GM12878 (cell line): Measurements from ENCODE around the gene ERP44. TPM values are rescaled to one million over a fixed set of nuclear protein-coding genes. Genes with fewer than 3 reads are reported as not detected.

Experiments
- ATAC-seq: fragments of 200-7000 bp; cut with Tn5 transposase; 3 replicates; pipeline ENCODE4 v1.9.1; 2020; ENCODE audit warnings: mild to moderate bottlenecking, moderate library complexity
- BruUV-seq: library from RNA; stranded (reverse); fragments of 400-500 nt; replicated peaks from 2 replicates; lab custom pipeline; 2021; lab: Mats Ljungman, UMichigan
- CTCF ChIA-PET: fragments of 300-600 bp; sonication (Branson Sonifier 250); formaldehyde crosslinking; extraction: SDS; loops from one replicate; lab custom pipeline; 2021; ENCODE audit warnings: inconsistent platforms; lab: Yijun Ruan, JAX
- POLR2A ChIA-PET: fragments of 350-600 bp; formaldehyde crosslinking; extraction: SDS; loops from one replicate; lab custom pipeline; 2021; ENCODE audit warnings: inconsistent platforms; lab: Charles Lee
- RAD21 ChIA-PET: fragments of 300-600 bp; sonication (Branson Sonifier 250); formaldehyde crosslinking; loops from one replicate; lab custom pipeline; 2023; ENCODE audit warnings: antibody characterized with exemption; ENCODE audit not compliant: unreplicated experiment; lab: Charles Lee
- SMC1A ChIA-PET: fragments of 300-600 bp; sonication (Branson Sonifier 250); formaldehyde crosslinking; loops from one replicate; lab custom pipeline; 2023; ENCODE audit not compliant: unreplicated experiment, uncharacterized antibody; lab: Charles Lee
- DNase-seq: peaks from one replicate; pipeline ENCODE4 v3.0.0-alpha.2; 2011; ENCODE audit warnings: low read depth, low spot score
- FAIRE-seq: peaks from 3 replicates; lab custom pipeline; 2011; peaks lifted over from hg19 to GRCh38; lab: Jason Lieb, UNC
- H2AFZ ChIP-seq: 2 replicates; pipeline ENCODE4 v1.6.0; 2011; ENCODE audit warnings: low read depth, low read length, control low read depth; ENCODE audit not compliant: control insufficient read depth
- H3K27ac ChIP-seq: 2 replicates; pipeline ENCODE4 v1.5.1; 2011; ENCODE audit warnings: control low read depth; ENCODE audit not compliant: control insufficient read depth, insufficient read depth
- H3K27me3 ChIP-seq, 2 experiments: replicated peaks in 1 of 2; 2 replicates each; pipeline versions ENCODE4 v1.6.0 to v1.6.1; 2011; ENCODE audit warnings: low read length in 1 of 2; ENCODE audit not compliant: control insufficient read depth in 2 of 2, insufficient read depth in 2 of 2
- H3K36me3 ChIP-seq, 2 experiments: 2 replicates each; pipeline ENCODE4 v1.5.1; 2011; ENCODE audit warnings: low read length in 1 of 2; ENCODE audit not compliant: control insufficient read depth in 2 of 2, insufficient read depth in 2 of 2
- H3K4me1 ChIP-seq: 2 replicates; pipeline ENCODE4 v1.6.1; 2011; ENCODE audit warnings: mild to moderate bottlenecking, low read length, moderate library complexity, mixed read lengths; ENCODE audit not compliant: control insufficient read depth, insufficient read depth
- H3K4me2 ChIP-seq: 2 replicates; pipeline ENCODE4 v1.6.0; 2011; ENCODE audit warnings: control low read depth; ENCODE audit not compliant: control insufficient read depth, insufficient read depth
- H3K4me3 ChIP-seq: fragments of 200-600 bp; sonication (generic); 2 replicates; pipeline ENCODE4 v1.5.1; 2016
- H3K79me2 ChIP-seq: 2 replicates; pipeline ENCODE4 v1.6.0; 2011; ENCODE audit warnings: low read length; ENCODE audit not compliant: control insufficient read depth, insufficient read depth
- H3K9ac ChIP-seq: 2 replicates; pipeline ENCODE4 v1.8.0; 2011; ENCODE audit warnings: low read length, control low read depth, mixed read lengths; ENCODE audit not compliant: control insufficient read depth, insufficient read depth
- H3K9me3 ChIP-seq: replicated peaks from 3 replicates; pipeline ENCODE4 v1.5.1; 2011; ENCODE audit warnings: mild to moderate bottlenecking, low read length; ENCODE audit not compliant: control insufficient read depth, insufficient read depth
- H4K20me1 ChIP-seq: 2 replicates; pipeline ENCODE4 v1.6.0; 2011; ENCODE audit not compliant: control insufficient read depth, insufficient read depth
- ASH2L ChIP-seq: fragments of 300-600, 200-600 bp; sonication (generic); IDR thresholded peaks from 2 replicates; pipeline ENCODE4 v1.6.1; 2017; ENCODE audit warnings: low read depth, mild to moderate bottlenecking, borderline replicate concordance
- CBX3 ChIP-seq: fragments of 200-600 bp; sonication (generic); IDR thresholded peaks from 2 replicates; pipeline ENCODE4 v1.6.1; 2016; ENCODE audit warnings: low read depth, borderline replicate concordance
- CBX5 ChIP-seq: sonication (generic); IDR thresholded peaks from 2 replicates; pipeline ENCODE4 v1.6.1; 2016; ENCODE audit warnings: low read depth, moderate library complexity, mild to moderate bottlenecking, inconsistent platforms
- EED ChIP-seq: sonication (generic); IDR thresholded peaks from 2 replicates; pipeline ENCODE4 v1.6.1; 2016; ENCODE audit warnings: antibody characterized with exemption, low read depth
- FOXK2 ChIP-seq: fragments of 450-650 bp; IDR thresholded peaks from 2 replicates; pipeline ENCODE4 v1.6.1; 2017; ENCODE audit warnings: mild to moderate bottlenecking, moderate library complexity
- GABPA ChIP-seq: IDR thresholded peaks from 2 replicates; pipeline ENCODE4 v1.6.1; 2014; ENCODE audit warnings: antibody characterized with exemption, low read depth, mild to moderate bottlenecking, inconsistent platforms
- KAT2A ChIP-seq: conservative IDR thresholded peaks from 2 replicates; pipeline ENCODE4 v1.6.1; 2011; ENCODE audit warnings: low read depth, low read length; ENCODE audit not compliant: control insufficient read depth
- NR2C1 ChIP-seq: fragments of 450-650 bp; IDR thresholded peaks from 2 replicates; pipeline ENCODE4 v1.6.1; 2017; ENCODE audit warnings: antibody characterized with exemption, mild to moderate bottlenecking, moderate library complexity
- TCF12 ChIP-seq: IDR thresholded peaks from 2 replicates; pipeline ENCODE4 v1.6.1; 2011; ENCODE audit warnings: low read depth, mild to moderate bottlenecking, low read length
- TCF3 ChIP-seq: IDR thresholded peaks from 2 replicates; pipeline ENCODE4 v1.6.1; 2012; ENCODE audit warnings: low read depth, mild to moderate bottlenecking, low read length, borderline replicate concordance; ENCODE audit not compliant: insufficient read depth
- YBX1 ChIP-seq: fragments of 450-650 bp; IDR thresholded peaks from 2 replicates; pipeline ENCODE4 v1.6.1; 2016; ENCODE audit warnings: antibody characterized with exemption
- ZNF274 ChIP-seq: IDR thresholded peaks from one replicate; pipeline ENCODE4 v1.8.0; 2011; ENCODE audit not compliant: insufficient read length, insufficient read depth
- WGBS: methylation state at CpG from one replicate; pipeline ENCODE4 v1.1.6; 2016; ENCODE audit warnings: low lambda C conversion rate; ENCODE audit not compliant: insufficient replicate concordance, insufficient coverage; ENCODE audit errors: missing lambda C conversion rate; 5-methylcytosine and 5-hydroxymethylcytosine counted together
- in situ Hi-C: fragments of 300-500 bp; cut with MboI; formaldehyde crosslinking; loops from 9 replicates; pipeline ENCODE4 v1.14.3; 2018; ENCODE audit warnings: mixed read lengths
- intact Hi-C: fragments of 100-400 bp; cut with micrococcal nuclease; formaldehyde crosslinking; loops from one replicate; pipeline ENCODE4 v1.14.2; 2022; ENCODE audit not compliant: unreplicated experiment
- polyA plus RNA-seq, 11 experiments: library from polyadenylated mRNA; depleted of rRNA in 4 of 11; unstranded in 6 of 11; stranded (reverse) in 5 of 11; fragments of >200 nt; fragmentation: Nextera tagmentation in 4 of 11; fragmentation: Illumina TruSeq in 1 of 11; extraction: Ambion mirVana in 4 of 11; extraction: Trizol in 1 of 11; gene quantifications; 1 replicate in 1 of 11; 2 replicates in 10 of 11; pipeline versions ENCODE4 v1.2.1 to v1.2.3, GENCODE V29; 2011 to 2016; ENCODE audit warnings: inconsistent platforms in 2 of 11, missing spikeins in 2 of 11, low read depth in 1 of 11
- total RNA-seq, 4 experiments: library from RNA; depleted of rRNA in 3 of 4; stranded (reverse); fragments of >200 nt in 3 of 4; fragmentation: Illumina TruSeq in 1 of 4; extraction: Trizol in 1 of 4; gene quantifications; 2 replicates each; pipeline versions ENCODE4 v1.2.1 to v1.2.3, GENCODE V29; 2013 to 2021
- TF ChIP-seq, protein P1 (sequence below): fragments of 450-650 bp; formaldehyde crosslinking; IDR thresholded peaks from 2 replicates; pipeline ENCODE4 v1.5.0; 2022; ENCODE audit warnings: mild to moderate bottlenecking, missing genetic modification characterization
- TF ChIP-seq, protein P2 (sequence below): fragments of 450-650 bp; IDR thresholded peaks from 2 replicates; pipeline ENCODE4 v1.6.1; 2017; ENCODE audit warnings: mild to moderate bottlenecking
- TF ChIP-seq, protein P3 (sequence below): IDR thresholded peaks from 2 replicates; pipeline ENCODE4 v1.6.1; 2011; ENCODE audit warnings: borderline replicate concordance, low read depth, mild to moderate bottlenecking, moderate library complexity, mixed read lengths, low read length; ENCODE audit not compliant: insufficient read depth; ENCODE audit errors: extremely low read length
- TF ChIP-seq, protein P4 (sequence below): fragments of 150-350 bp; IDR thresholded peaks from 2 replicates; pipeline ENCODE4 v1.6.1; 2016; ENCODE audit warnings: low read depth, low read length

The ERP44 gene
- total and polyA plus RNA-seq, 10 of the 15 experiments (the other 5 are each of a cell fraction or from before 2014, with no cell fraction given) = 11.5 to 52.4 (median 20.2) TPM

DNA sequence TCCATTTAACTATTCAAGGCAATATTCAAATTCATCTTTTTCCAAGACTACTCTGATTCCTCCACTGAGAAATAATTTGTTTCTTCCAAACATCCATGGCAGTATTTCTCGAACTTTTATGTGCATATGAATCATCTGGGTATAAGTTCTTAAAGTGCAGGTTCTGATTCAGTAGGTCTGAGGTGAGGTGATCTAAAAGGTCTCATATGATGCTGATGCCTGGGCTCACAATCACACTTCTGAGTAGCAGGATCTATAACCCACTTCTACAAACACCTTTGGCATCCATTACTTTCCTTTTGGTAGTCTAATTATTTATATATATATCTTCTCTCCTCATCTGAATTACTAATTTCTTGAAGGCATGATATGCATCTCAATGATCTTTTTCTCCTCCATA, 7.2 kb downstream of the ERP44 start:
- H3K36me3 ChIP-seq = no peaks in the 10 kb centered on the region
- CTCF ChIA-PET = no interaction called here
- no peak for FAIRE-seq
- H3K4me3 ChIP-seq = no peak overlapping the region
- no peak overlapping the region for H3K9ac ChIP-seq
- BruUV-seq = no TSS peak
- H3K27me3 ChIP-seq = no peaks in the 10 kb centered on the region
- 38% methylated on average over 1 of the region's 1 CpG for WGBS
- RAD21 ChIA-PET = interaction anchor here (0.9 kb wide), 1 partner anchor 60 kb away, joined by 3 read pairs; no protein-coding TSS in a partner anchor
- intact Hi-C loops = loop anchor here (10.0 kb wide), 1 partner anchor 907 kb away; no protein-coding TSS in a partner anchor
- H4K20me1 ChIP-seq = no peaks in the 10 kb centered on the region
- peaks cover 12% of the 10 kb centered on the region for H3K4me1 ChIP-seq
- SMC1A ChIA-PET = interaction anchor here (0.5 kb wide), 1 partner anchor 303 kb away, joined by 3 read pairs; no protein-coding TSS in a partner anchor
- DNase-seq = no peak
- H2AFZ ChIP-seq = no peak overlapping the region
- H3K79me2 ChIP-seq = peaks cover 92% of the 10 kb centered on the region
- ATAC-seq = peak; percentile 20; the same call in 1 of the 3 replicates
- POLR2A ChIA-PET = no interaction called here
- no peaks in the 10 kb centered on the region for H3K9me3 ChIP-seq
- H3K27ac ChIP-seq = no peak overlapping the region
- in situ Hi-C loops = no loop called here
- no peak overlapping the region for H3K4me2 ChIP-seq
- TF ChIP-seq, protein P1, sequence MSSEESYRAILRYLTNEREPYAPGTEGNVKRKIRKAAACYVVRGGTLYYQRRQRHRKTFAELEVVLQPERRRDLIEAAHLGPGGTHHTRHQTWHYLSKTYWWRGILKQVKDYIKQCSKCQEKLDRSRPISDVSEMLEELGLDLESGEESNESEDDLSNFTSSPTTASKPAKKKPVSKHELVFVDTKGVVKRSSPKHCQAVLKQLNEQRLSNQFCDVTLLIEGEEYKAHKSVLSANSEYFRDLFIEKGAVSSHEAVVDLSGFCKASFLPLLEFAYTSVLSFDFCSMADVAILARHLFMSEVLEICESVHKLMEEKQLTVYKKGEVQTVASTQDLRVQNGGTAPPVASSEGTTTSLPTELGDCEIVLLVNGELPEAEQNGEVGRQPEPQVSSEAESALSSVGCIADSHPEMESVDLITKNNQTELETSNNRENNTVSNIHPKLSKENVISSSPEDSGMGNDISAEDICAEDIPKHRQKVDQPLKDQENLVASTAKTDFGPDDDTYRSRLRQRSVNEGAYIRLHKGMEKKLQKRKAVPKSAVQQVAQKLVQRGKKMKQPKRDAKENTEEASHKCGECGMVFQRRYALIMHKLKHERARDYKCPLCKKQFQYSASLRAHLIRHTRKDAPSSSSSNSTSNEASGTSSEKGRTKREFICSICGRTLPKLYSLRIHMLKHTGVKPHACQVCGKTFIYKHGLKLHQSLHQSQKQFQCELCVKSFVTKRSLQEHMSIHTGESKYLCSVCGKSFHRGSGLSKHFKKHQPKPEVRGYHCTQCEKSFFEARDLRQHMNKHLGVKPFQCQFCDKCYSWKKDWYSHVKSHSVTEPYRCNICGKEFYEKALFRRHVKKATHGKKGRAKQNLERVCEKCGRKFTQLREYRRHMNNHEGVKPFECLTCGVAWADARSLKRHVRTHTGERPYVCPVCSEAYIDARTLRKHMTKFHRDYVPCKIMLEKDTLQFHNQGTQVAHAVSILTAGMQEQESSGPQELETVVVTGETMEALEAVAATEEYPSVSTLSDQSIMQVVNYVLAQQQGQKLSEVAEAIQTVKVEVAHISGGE (CRISPR knock-in tag) = no peak
- TF ChIP-seq FOXK2 = no peak
- TF ChIP-seq ASH2L = no peak
- TF ChIP-seq GABPA = no peak
- no peak for TF ChIP-seq EED
- TF ChIP-seq, protein P2, sequence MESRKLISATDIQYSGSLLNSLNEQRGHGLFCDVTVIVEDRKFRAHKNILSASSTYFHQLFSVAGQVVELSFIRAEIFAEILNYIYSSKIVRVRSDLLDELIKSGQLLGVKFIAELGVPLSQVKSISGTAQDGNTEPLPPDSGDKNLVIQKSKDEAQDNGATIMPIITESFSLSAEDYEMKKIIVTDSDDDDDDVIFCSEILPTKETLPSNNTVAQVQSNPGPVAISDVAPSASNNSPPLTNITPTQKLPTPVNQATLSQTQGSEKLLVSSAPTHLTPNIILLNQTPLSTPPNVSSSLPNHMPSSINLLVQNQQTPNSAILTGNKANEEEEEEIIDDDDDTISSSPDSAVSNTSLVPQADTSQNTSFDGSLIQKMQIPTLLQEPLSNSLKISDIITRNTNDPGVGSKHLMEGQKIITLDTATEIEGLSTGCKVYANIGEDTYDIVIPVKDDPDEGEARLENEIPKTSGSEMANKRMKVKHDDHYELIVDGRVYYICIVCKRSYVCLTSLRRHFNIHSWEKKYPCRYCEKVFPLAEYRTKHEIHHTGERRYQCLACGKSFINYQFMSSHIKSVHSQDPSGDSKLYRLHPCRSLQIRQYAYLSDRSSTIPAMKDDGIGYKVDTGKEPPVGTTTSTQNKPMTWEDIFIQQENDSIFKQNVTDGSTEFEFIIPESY = no peak
- TF ChIP-seq CBX3 = no peak
- no peak for TF ChIP-seq TCF3
- TF ChIP-seq TCF12 = no peak
- TF ChIP-seq, protein P3, sequence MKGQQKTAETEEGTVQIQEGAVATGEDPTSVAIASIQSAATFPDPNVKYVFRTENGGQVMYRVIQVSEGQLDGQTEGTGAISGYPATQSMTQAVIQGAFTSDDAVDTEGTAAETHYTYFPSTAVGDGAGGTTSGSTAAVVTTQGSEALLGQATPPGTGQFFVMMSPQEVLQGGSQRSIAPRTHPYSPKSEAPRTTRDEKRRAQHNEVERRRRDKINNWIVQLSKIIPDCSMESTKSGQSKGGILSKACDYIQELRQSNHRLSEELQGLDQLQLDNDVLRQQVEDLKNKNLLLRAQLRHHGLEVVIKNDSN = no peak
- TF ChIP-seq CBX5 = no peak
- TF ChIP-seq NR2C1 = no peak
- TF ChIP-seq YBX1 = no peak
- no peak for TF ChIP-seq KAT2A
- TF ChIP-seq, protein P4, sequence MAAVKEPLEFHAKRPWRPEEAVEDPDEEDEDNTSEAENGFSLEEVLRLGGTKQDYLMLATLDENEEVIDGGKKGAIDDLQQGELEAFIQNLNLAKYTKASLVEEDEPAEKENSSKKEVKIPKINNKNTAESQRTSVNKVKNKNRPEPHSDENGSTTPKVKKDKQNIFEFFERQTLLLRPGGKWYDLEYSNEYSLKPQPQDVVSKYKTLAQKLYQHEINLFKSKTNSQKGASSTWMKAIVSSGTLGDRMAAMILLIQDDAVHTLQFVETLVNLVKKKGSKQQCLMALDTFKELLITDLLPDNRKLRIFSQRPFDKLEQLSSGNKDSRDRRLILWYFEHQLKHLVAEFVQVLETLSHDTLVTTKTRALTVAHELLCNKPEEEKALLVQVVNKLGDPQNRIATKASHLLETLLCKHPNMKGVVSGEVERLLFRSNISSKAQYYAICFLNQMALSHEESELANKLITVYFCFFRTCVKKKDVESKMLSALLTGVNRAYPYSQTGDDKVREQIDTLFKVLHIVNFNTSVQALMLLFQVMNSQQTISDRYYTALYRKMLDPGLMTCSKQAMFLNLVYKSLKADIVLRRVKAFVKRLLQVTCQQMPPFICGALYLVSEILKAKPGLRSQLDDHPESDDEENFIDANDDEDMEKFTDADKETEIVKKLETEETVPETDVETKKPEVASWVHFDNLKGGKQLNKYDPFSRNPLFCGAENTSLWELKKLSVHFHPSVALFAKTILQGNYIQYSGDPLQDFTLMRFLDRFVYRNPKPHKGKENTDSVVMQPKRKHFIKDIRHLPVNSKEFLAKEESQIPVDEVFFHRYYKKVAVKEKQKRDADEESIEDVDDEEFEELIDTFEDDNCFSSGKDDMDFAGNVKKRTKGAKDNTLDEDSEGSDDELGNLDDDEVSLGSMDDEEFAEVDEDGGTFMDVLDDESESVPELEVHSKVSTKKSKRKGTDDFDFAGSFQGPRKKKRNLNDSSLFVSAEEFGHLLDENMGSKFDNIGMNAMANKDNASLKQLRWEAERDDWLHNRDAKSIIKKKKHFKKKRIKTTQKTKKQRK = no peak
- no peak for TF ChIP-seq ZNF274
